HG02884 (cell line): Measurements from ENCODE around the gene MRPL16.
A peak's percentile ranks its signal among the peaks of the same experiment; 100 is the strongest.
"Not testable (repeated sequence)": the region's sequence is repeated elsewhere in the genome, so short reads cannot be mapped to it uniquely, and the experiment has no call there.

Source experiments
- ATAC-seq: cut with Tn5 transposase; IDR thresholded peaks from one replicate; pipeline ENCODE4 v1.9.1; 2021; ENCODE audit warnings: mild to moderate bottlenecking, moderate library complexity; ENCODE audit not compliant: unreplicated experiment

The MRPL16 gene

DNA sequence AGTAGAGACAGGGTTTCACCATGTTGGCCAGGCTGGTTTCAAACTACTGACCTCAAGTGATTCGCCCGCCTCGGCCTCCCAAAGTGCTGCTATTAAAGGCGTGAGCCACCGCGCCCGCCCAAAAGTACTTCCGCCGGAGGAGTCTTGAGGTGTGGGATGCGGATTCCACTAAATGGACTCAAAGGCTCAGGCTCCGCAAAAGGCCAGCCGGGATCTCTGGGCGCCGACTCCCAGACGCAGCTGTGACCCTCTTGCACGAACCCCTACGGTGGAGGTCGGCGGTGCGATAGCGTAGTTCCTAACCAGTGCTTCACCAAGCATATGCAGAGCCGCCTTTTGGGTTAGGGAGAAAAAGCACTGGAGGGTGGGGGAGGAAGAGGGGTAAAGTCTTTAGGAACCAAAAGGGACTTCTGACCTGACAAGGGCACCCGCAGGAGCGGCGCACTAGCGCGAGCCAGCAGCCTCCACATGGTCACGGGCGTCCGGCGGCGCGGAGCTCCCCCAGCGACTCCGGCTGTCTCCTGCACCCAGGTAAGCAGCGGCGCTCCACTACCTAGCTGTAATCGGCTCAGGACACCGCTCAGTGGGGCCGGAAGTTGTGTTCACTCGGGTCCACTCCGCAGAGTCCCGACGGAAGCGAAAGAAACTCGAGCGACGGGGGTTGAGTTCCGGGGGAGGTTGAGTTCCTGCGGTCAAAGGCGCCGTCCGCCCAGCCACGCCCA lies at the start of gene MRPL16:
MRPL16 (minus strand) TSS at position 590 of the 722 bp plus-strand sequence; CDS start at position 470, 120 bp downstream.
- ATAC-seq = peak; percentile 96

DNA sequence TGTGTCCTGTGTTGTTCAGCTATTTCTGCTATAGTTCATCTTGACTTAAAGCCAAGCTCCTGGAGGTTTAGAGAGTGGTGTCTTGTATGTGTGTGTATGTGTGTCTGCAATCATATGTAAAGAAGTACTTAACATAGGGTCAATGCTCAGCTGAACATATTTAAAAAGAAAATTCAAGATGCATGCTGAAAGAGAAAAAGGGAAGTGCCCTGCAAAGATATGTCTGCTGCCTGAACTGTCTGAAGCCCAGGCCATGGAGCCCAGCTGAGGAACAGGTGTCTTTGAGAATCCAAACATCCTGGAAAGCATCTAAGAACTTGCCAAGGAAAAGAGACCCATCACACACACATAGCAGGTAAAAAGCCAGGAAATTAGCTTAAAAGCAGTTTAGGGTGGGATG lies 49.1 kb upstream of the MRPL16 start:
- no peak for ATAC-seq

DNA sequence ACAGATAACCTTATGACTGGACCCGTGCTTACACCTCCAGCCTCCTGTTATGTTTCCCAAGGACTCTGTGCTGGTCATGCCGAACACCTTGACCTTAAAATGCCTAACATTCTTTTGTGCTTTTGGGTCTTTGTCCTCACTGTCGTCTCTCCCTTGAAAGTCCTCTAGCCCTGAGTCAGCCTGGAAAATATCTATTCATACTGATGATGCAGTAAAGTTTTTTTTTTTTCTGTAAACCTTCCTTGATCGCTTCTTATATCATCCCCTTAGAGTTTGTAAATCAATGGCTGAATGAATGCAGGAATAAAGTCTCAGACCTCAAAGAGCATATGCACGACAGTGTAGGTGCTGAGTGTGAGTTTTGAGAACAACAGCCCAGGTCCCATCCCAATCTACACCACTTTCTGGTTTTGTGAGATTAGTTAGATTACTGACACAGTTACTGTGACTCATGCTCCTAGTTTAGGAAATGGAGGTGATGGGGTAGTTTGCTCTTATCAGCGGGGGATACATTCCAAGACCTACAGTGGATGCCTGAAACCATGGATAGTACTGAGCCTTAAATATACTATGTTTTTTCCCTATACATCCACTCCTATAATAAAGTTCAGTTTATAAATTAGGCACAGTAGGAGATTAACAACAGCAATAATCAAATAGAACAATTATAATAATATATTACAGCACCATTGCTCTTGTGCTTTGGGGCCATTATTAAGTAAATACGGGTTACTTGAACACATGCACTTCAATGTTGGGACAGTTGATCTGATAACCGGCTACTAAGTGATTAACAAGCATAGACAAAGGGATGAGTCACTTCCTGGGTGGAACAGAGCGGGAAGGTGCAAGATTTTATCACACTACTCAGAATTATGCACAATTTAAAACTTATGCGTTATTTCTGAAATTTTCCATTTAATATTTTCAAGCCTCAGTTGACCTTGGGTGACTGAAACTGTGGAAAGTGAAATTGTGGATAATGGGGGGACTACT lies 47.2 kb upstream of the MRPL16 start:
- no peak for ATAC-seq

DNA sequence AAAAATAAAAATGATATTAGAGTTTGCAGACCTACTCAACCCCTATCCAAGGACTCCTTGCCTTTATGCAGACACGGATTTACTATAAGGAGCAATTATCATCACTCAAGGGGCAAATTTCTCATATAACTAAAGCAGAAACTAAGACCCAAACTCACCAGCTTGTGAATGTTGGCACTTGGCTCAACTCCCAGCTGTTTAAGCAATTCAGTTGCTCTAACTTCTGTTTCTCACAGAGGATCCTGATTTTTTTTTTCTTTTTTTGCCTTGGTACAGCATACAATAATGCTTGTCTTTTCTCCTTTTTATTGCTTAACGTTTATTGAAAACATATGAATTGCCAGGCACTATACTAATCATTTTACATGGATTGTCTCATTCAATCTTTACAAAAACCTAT lies 44.3 kb upstream of the MRPL16 start:
- no peak for ATAC-seq

DNA sequence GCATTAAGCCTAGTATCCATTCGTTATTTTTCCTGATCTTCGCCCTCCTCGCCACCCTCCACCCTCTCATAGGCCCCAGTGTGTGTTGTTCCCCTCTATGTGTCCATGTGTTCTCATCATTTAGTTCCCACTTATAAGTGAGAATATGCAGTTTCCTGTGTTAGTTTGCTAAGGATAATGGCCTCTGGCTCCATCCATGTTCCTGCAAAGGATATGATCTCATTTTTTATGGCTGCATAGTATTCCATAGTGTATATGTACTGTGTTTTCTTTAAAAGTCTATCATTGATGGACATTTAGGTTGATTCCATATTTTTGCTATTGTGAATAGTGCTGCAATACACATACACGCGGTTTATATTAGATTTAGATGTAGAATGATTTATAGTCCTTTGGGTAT lies 40.8 kb upstream of the MRPL16 start:
- not testable (repeated sequence) for ATAC-seq

DNA sequence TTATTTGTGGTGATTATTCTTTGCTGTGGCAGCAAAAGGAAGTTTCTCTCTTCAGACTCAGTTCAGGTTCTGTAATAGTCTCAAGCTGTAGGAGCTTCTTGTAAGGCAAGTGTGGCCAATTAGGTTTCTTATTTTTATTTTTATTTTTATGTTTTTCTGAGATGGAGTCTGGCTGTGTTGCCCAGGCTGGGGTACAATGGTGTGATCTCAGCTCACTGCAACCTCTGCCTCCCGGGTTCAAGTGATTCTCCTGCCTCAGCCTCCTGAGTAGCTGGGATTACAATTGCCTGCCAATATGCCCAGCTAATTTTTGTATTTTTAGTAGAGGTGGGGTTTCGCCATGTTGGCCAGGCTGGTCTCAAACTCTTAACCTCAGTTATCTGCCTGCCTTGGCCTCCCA lies 39.0 kb upstream of the MRPL16 start:
- ATAC-seq = not testable (repeated sequence)

DNA sequence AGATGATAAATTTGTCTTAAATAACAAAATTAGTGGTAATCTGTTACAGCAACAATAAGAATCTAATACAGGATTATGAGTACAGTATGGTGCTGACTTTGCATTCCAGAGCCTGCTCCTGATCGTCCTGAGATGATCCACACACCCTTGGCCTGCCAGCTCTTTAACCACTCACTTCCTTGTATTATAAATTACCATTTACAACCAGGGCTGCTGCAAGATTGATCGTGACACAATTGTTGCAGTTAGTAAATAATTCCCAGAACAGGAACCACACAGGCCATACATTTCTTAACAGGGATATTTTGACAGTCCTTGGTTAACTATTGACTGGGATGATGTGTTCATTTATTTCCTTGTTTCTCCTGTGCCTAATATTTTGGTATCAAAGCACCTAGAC lies 38.6 kb upstream of the MRPL16 start:
- ATAC-seq = no peak

DNA sequence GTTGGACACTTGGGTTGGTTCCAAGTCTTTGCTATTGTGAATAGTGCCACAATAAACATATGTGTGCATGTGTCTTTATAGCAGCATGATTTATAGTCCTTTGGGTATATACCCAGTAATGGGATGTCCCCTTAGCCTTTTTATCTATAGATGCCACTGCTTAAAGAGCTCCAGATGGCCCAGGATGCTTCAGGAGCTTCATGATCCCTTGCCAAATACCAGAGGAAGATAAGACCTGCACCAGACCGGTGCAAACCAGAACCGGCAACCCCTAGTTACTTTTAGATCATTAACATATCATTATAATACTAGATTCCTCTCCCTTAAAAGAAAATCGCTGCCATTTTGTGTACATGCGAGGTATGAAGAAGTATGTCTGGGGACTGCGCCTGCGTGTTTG lies 37.9 kb upstream of the MRPL16 start:
- ATAC-seq = not testable (repeated sequence)

DNA sequence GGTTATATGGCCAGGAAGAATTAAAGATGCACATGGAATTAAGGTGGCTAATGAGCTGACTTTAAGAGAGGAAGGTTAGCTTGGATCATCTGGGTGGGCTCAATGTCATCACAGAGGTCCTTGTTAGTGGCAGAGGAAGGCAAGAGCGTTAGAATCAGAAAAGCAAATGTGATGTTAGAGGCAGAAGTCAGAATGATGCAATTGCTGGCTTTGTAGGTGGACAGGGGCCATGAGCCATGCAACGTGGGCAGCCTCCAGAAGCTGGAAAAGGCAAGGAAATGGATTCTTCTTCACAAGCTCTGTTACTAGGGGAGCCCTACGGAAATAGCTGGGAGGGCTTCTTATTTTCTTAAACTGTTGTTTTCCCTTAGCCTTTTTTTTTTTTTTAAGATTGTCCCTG lies 37.0 kb upstream of the MRPL16 start:
- no peak for ATAC-seq

DNA sequence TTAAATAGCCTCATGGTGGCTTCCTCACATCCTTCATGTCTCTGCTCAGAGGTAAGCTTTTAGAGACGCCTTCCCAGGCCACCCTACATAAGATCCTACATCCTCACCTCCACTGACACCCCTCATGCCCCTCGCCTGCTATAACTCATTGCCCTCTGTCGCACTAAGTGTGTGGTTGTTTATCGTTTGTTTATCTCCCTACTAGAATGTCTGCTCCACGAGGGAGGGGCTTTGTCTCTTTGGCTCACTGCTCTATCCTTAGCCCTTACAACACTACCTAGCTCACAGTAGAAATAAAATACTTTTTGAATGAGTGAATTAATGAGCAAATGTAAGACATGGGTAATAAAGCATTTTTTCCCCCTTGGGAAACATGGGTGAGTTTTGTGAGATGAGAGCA lies 36.0 kb upstream of the MRPL16 start:
- ATAC-seq = no peak

DNA sequence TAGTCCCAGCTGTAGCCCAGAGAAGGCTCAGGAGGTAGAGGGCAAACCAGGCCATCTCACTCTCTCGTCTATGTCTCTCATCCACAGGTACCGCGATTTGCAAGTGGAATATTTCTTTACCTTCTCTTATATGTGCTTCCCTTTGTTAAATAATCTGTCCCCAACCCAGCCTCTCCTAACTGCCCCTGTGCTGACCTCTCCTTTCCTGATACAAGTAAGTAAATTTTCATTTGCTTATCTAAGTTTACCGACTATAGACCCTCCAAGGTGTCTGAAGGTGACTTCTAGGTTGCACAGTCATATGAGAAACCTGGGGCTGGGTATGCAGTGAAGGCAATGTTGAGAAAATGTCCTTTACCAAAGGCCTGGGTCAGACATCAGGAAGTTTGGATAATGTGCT lies 34.8 kb upstream of the MRPL16 start, which contains the start of gene CBLIF:
CBLIF (minus strand) TSS at position 101 of the 400 bp plus-strand sequence; CDS start at position 55, 46 bp downstream.
- no peak for ATAC-seq

DNA sequence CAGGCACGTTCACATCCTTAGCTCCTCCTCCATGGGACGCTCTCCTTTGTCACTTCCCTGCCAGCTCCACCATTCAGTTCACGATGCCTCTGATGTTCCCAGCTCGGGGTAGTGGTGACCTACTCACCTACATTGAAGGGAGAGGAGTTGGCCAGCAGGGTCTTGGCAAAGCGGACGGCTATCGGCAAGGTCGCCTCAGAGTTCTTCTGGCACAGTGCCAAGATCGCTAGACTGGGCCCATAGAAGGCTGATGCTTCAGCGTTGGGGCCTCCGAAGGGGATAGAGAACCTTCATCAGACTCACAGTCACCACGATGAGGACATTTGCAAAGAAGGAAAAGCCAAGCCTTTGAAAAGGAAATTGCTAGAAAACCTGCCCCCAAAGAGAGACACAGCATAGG lies 31.7 kb upstream of the MRPL16 start:
- no peak for ATAC-seq

DNA sequence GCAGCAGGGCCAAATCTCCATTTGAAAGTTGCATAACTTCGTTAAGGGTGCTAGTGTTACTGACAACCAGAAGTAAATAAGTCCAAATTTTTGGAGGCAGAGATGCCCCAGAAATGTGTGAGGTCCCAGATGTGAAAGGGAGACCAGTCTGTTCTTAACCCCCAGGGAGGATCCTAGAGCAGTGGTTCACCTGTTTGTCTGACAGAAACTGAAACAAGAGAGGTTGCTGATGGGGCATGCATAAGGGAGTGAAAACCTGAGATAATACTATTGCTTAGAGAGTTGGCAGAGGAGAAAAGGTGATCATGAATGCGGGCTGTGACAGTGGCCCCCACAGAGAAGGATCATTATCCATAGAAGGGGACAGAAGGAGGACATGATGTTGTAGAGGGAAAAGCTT lies 30.9 kb upstream of the MRPL16 start:
- no peak for ATAC-seq

DNA sequence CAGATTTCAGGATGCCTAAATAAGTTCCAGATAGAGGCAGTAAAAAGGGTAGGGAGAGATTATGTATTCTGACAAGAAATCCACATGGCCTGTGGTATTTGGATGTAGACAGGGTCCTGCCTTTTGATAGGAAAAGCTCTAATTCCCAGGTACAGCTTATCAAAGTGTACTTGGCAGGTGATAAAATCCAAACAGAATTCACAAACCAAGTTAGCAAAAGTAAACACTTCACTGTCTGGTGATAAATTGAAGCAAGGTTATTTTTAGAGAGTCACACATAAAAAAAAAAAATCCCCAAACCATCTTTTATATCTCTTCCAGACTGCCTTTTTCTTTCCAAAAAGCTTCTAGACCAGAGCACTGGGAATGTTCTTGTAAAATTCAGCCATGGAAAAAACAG lies 29.0 kb upstream of the MRPL16 start:
- no peak for ATAC-seq

DNA sequence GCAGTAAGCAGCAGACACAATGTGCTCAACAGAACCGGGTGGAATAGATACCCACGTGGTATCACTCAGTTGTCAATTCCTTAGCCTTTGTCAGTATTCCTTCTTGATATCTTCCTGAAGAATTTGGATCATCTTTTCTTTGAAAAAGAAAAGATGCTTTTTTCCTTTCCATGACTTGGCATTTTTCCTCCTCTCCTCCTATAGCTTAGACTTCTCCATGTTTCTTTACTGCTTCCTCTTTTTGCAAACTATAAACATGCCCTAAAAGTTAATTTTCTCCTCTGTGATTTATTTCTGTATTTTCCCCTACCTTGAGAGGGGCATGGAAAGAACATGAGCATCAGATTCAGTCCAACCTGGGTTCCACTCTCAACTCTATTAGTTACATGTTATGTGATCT lies 23.0 kb upstream of the MRPL16 start:
- no peak for ATAC-seq

DNA sequence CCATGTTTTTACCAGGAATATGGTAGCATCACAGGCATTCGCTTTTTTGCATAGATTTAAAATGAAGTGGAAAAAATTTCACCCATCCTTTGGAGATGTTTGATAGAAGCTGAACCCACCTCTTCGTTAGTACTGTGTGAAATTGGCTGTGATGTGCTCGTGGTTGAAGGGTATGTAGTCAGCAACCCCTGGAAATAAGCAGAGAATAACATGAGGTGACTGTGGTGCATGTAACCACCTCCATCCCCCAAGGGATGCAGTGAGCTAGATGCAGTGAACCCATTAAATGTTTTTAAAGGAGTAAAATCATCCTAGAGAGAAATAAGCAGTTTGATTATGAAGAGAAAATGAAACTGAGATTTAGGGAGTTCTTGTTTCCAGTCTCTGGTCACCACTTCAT lies 18.8 kb upstream of the MRPL16 start:
- ATAC-seq = no peak

DNA sequence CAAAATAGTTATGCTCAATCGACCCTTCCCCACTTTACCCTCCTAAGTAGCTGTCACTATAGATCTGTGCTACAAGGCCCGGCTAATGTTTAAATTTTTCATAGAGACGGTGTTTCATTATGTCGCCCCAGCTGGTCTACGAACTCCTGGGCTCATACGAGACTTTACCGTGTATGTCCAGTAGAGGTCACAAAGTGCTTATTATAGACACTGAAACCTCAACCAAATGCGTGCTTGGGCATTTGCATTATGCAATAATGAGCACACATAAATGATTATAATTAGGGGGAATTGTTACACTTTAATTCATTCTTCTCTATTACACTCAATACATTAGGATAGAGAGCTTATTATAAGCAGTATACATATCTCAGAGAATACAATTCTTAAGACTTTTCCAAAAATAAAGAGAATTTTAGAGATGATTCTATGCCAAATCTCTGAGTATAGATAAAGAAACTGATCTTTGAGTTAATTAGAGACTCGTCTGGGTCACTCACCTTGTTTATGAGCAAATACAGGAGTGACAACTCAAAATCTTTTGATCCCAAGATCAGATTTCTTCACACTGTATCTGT lies 12.5 kb upstream of the MRPL16 start:
- peak; percentile 95 for ATAC-seq

DNA sequence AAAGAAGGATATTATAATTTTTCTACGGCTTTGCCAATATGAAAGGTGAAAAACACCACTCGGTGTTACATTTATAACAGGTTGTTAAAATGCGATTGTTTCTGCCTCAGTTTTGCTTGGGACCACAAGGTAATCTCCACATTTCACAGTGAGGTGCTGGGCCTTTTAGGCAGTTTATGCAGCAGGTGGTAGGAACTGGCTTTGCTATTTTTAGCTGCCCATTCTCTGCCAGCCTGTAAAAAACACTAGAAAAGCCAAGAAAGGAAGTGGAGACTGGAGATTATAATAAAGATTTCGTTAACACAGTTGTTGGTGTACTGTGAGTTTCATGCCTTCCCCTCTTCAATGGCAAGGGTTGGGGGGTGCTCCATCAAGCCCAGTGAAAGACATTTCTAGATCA lies 8.0 kb upstream of the MRPL16 start:
- no peak for ATAC-seq

DNA sequence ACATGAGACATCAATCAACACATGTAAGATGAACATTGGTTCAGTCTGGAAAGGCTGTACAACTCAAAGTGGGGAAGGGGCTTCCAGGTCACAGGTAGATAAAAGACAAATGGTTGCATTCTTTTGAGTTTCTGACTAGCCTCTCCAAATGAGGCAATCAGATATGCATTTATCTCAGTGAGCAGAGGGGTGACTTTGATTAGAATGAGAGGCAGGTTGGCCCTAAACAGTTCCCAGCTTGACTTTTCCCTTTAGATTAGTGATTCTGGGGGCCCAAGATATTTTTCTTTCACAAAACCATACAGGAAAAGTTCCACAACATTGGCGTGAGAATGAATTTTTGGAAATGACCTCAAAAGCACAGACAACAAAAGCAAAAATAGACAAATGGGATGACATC lies 5.9 kb upstream of the MRPL16 start:
- not testable (repeated sequence) for ATAC-seq

DNA sequence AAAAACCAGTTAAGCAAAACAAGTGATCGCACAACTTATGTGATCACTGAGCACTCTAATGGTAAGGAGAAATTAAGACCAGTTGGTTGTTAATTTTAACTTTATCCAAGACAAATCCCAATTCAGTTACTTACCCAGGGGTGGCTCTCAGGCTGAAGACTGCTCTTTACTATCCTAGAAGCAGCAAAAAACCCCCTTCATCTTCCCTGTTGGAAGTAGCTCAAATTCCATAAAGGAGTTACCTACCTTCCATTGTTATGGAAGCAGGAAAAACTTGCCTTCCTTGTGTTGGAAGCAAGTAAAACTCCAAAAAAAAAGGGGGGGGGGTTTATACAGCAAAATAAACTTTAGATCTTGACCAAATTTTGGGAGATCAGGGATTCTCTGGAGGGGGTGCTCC lies 5.2 kb upstream of the MRPL16 start:
- no peak for ATAC-seq

DNA sequence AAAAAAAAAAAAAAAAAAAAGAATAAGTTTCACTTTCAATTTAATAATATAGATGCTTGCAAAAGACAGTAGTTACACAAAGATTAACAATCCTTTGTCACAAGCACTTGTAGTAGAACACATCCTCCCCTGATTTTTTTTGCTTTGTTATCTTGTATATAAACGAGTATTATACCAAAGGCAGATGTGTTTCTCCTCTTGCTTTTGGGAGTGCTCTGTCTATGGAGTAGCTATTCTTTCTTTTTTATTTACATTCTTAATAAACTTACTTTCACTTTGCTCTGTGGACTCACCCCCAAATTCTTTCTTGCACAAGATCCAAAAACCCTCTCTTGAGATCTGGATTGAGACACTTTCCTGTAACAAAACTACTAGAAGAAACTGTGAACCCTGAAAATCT lies 3.4 kb upstream of the MRPL16 start:
- no peak for ATAC-seq

DNA sequence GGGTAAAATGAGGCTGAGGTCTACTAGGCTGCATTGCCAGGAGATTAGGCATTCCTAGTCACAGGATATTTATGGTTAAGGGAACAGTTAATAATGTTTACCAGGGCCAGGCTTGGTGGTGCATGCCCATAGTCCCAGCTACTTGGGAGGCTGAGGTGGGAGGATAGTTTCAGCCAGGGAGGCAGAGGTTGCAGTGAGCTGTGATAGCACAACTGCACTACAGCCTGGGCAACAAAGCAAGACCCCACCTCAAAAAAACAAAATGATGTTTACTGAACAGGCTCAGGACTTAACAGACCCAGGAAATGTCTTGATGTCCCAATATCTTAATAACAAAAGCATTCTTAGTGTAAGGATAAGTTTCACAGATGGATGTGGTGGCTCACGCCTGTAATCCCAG lies 2.8 kb upstream of the MRPL16 start:
- ATAC-seq = no peak
